OCI-LY1 (cell line): ENCODE results near the gene USH2A.

Experiments
- H2AFZ ChIP-seq: fragments of 200-600 bp; sonication (generic), shearing (Covaris generic); 2 replicates; pipeline ENCODE4 v1.6.0; 2014; ENCODE audit warnings: antibody characterized with exemption, mild to moderate bottlenecking, low read length
- H3F3A ChIP-seq: fragments of 200-600 bp; sonication (generic), shearing (Covaris generic); 2 replicates; pipeline ENCODE4 v1.6.0; 2014; ENCODE audit warnings: mild to moderate bottlenecking, antibody characterized with exemption, low read length, moderate library complexity; ENCODE audit not compliant: insufficient read depth
- H3K27ac ChIP-seq: fragments of 200-600 bp; sonication (generic); 2 replicates; pipeline ENCODE4 v1.5.1; 2014; ENCODE audit warnings: low read length, mixed run types, mild to moderate bottlenecking, low read depth; ENCODE audit not compliant: poor library complexity, severe bottlenecking
- H3K27me3 ChIP-seq: fragments of 200-600 bp; sonication (generic); 2 replicates; pipeline ENCODE4 v1.6.0; 2014; ENCODE audit warnings: antibody characterized with exemption, mild to moderate bottlenecking, low read length, moderate library complexity; ENCODE audit not compliant: insufficient read depth
- H3K36me3 ChIP-seq: fragments of 200-600 bp; sonication (generic); 2 replicates; pipeline ENCODE4 v1.6.1; 2014; ENCODE audit warnings: mild to moderate bottlenecking, antibody characterized with exemption, low read length, moderate library complexity, mixed read lengths; ENCODE audit not compliant: insufficient read depth
- H3K4me1 ChIP-seq: fragments of 200-600 bp; sonication (generic); 2 replicates; pipeline ENCODE4 v1.5.1; 2014; ENCODE audit warnings: mild to moderate bottlenecking, low read length, moderate library complexity; ENCODE audit not compliant: insufficient read depth, severe bottlenecking
- H3K4me2 ChIP-seq: fragments of 200-600 bp; sonication (generic), shearing (Covaris generic); 2 replicates; pipeline ENCODE4 v1.6.1; 2014; ENCODE audit warnings: low read length
- H3K4me3 ChIP-seq: fragments of 200-600 bp; sonication (generic); 2 replicates; pipeline ENCODE4 v1.5.1; 2014; ENCODE audit warnings: low read length, low read depth, mild to moderate bottlenecking, mixed read lengths; ENCODE audit not compliant: poor library complexity, severe bottlenecking
- H3K79me2 ChIP-seq: fragments of 200-600 bp; shearing (Covaris generic); 2 replicates; pipeline ENCODE4 v1.6.1; 2016; ENCODE audit warnings: mixed run types, low read length, mixed read lengths; ENCODE audit not compliant: insufficient read depth
- H3K9ac ChIP-seq: fragments of 200-600 bp; sonication (generic), shearing (Covaris generic); 2 replicates; pipeline ENCODE4 v1.6.1; 2014; ENCODE audit warnings: mild to moderate bottlenecking, low read length, mixed read lengths
- H3K9me2 ChIP-seq: fragments of 200-600 bp; sonication (generic), shearing (Covaris generic); 2 replicates; pipeline ENCODE4 v1.6.1; 2014; ENCODE audit warnings: low read depth, mild to moderate bottlenecking, low read length, mixed read lengths
- H3K9me3 ChIP-seq: fragments of 200-600 bp; shearing (Covaris generic); 2 replicates; pipeline ENCODE4 v1.6.1; 2014; ENCODE audit warnings: low read length, mixed read lengths
- H4K20me1 ChIP-seq: fragments of 200-600 bp; sonication (generic), shearing (Covaris generic); 2 replicates; pipeline ENCODE4 v1.6.0; 2016; ENCODE audit warnings: mild to moderate bottlenecking, low read length; ENCODE audit not compliant: insufficient read depth
- CTCF ChIP-seq: fragments of 200-600 bp; sonication (generic), shearing (Covaris generic); IDR thresholded peaks from 2 replicates; pipeline ENCODE4 v1.5.1; 2017; ENCODE audit warnings: mild to moderate bottlenecking, antibody characterized with exemption, low read length, moderate library complexity, mixed read lengths
- EZH2 ChIP-seq: fragments of 200-600 bp; sonication (generic), shearing (Covaris generic); IDR thresholded peaks from 2 replicates; pipeline ENCODE4 v1.8.0; 2017; ENCODE audit warnings: borderline replicate concordance, mixed run types, mild to moderate bottlenecking, antibody characterized with exemption, low read length, moderate library complexity, mixed read lengths

USH2A gene

DNA sequence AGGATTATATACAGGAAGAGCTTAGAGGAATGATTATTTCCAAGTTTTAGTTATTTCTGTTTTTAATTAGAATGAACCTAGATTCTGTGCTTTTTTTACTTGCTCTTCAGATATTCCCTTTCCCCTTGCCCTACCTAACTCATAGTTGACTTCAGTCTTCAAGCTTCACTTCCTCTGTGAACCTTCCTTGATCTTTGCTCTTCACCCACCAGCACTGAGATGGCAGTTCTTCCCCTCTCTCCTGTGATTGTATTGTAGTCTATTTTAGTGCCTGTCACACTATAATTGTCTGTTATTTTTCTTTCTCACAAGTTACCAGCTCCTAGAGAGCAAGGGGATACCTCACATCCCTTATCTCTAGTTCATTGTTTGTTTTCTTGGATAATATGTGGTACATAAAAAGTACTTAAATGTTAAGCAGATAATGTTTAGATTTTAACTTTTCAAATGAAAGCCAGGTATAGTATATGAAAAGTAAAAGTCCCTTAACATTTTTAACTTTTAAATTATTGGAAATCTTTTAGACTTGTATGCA, 822.9 kb downstream of the USH2A start:
- no peak overlapping the region for H3K4me3 ChIP-seq
- no peaks in the 10 kb centered on the region for H4K20me1 ChIP-seq
- TF ChIP-seq EZH2 (no peak), CTCF (no peak)
- H3K27me3 ChIP-seq: no peaks in the 10 kb centered on the region
- no peak overlapping the region for H3K27ac ChIP-seq
- H3K9ac ChIP-seq: no peak overlapping the region
- no peaks in the 10 kb centered on the region for H3K9me2 ChIP-seq
- H3K4me2 ChIP-seq: no peak overlapping the region
- no peaks in the 10 kb centered on the region for H3K4me1 ChIP-seq
- no peaks in the 10 kb centered on the region for H3F3A ChIP-seq
- H3K9me3 ChIP-seq: no peaks in the 10 kb centered on the region
- H2AFZ ChIP-seq: no peak overlapping the region
- no peaks in the 10 kb centered on the region for H3K79me2 ChIP-seq
- no peaks in the 10 kb centered on the region for H3K36me3 ChIP-seq

GRCh38 chr1:215599418-215600074, 823.7 kb downstream of the USH2A start:
- H4K20me1 ChIP-seq: no peaks in the 10 kb centered on the region
- no peak overlapping the region for H3K4me3 ChIP-seq
- no peaks in the 10 kb centered on the region for H3K9me2 ChIP-seq
- no peaks in the 10 kb centered on the region for H3K27me3 ChIP-seq
- no peak overlapping the region for H2AFZ ChIP-seq
- TF ChIP-seq EZH2: no peak
- TF ChIP-seq CTCF: no peak
- H3K27ac ChIP-seq: no peak overlapping the region
- H3K9me3 ChIP-seq: no peaks in the 10 kb centered on the region
- no peaks in the 10 kb centered on the region for H3F3A ChIP-seq
- H3K4me2 ChIP-seq: no peak overlapping the region
- H3K4me1 ChIP-seq: no peaks in the 10 kb centered on the region
- no peaks in the 10 kb centered on the region for H3K79me2 ChIP-seq
- no peak overlapping the region for H3K9ac ChIP-seq
- H3K36me3 ChIP-seq: no peaks in the 10 kb centered on the region

GRCh38 chr1:215597961-215598360, 825.3 kb downstream of the USH2A start:
- no peak overlapping the region for H3K27ac ChIP-seq
- no peaks in the 10 kb centered on the region for H3K9me3 ChIP-seq
- H3K36me3 ChIP-seq: no peaks in the 10 kb centered on the region
- H3K27me3 ChIP-seq: no peaks in the 10 kb centered on the region
- H3K79me2 ChIP-seq: no peaks in the 10 kb centered on the region
- H3F3A ChIP-seq: no peaks in the 10 kb centered on the region
- no peak overlapping the region for H3K4me2 ChIP-seq
- no peak overlapping the region for H3K9ac ChIP-seq
- TF ChIP-seq CTCF (no peak), EZH2 (no peak)
- H3K4me1 ChIP-seq: no peaks in the 10 kb centered on the region
- no peaks in the 10 kb centered on the region for H3K9me2 ChIP-seq
- H4K20me1 ChIP-seq: no peaks in the 10 kb centered on the region
- H3K4me3 ChIP-seq: no peak overlapping the region
- H2AFZ ChIP-seq: no peak overlapping the region
